ENCODE measurements around the gene RAB22A. TPM values are rescaled to one million over a fixed set of nuclear protein-coding genes. Genes with fewer than 3 reads are reported as not detected.

RAB22A gene
- total and polyA plus RNA-seq, 2 donors (not counting 3 experiments of a cell fraction or from before 2014, with no cell fraction given): 8.6 to 16.3 TPM

DNA sequence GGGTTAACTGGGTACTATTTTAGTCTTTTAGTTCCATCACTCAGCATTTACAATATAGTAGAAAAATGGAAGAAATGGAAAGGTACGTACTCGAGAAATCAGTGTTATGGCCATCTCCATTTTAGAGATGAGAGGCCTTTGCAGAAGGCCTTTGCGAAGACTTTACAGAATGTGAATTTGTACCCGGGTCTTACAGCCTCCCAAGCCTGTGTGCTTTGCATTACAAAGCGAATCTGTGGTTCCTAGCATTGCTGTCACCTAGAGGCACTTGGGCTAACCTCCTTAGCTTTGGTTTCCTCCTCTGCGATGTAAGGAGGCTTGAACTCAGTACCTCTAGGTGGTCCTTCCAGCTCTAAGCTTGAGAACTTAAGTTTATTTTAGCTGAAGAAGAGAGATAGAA lies 90.4 kb downstream of the RAB22A start:
- Histone ChIP-seq H3K4me1 (ENCODE audit: control insufficient read depth, extremely low read depth, insufficient read depth, low read length) (no peaks in the 10 kb centered on the region), H3K79me2 (ENCODE audit: control insufficient read depth, insufficient read depth, low read length) (peaks cover 99% of the 10 kb centered on the region), H3K27me3 (ENCODE audit: control insufficient read depth in 2 of 2, insufficient read depth in 2 of 2, low read length in 2 of 2) (no peaks in the 10 kb centered on the region), H3K9ac (replicated peaks; ENCODE audit: extremely low read depth, insufficient read depth, low read length) (no peak overlapping the region), H4K20me1 (replicated peaks; ENCODE audit: control insufficient read depth, extremely low read depth, insufficient read depth, low read length) (peaks cover 31% of the 10 kb centered on the region), H3K4me3 (replicated peaks in 1 of 3; ENCODE audit: insufficient read depth in 1 of 3, low read depth in 1 of 3, low read length in 3 of 3) (no peak overlapping the region), H2AFZ (ENCODE audit: low read depth, low read length) (no peak overlapping the region), H3K27ac (ENCODE audit: insufficient read depth, low read depth, low read length) (no peak overlapping the region), H3K4me2 (ENCODE audit: insufficient read depth, low read length) (no peak overlapping the region), H3K9me1 (replicated peaks; ENCODE audit: control insufficient read depth, extremely low read depth, insufficient read depth, low read length) (peaks cover 3% of the 10 kb centered on the region), H3K9me3 (replicated peaks; ENCODE audit: control insufficient read depth, insufficient read depth, low read length) (no peaks in the 10 kb centered on the region), H3K36me3 (ENCODE audit: control insufficient read depth in 2 of 2, extremely low read depth in 1 of 2, insufficient read depth in 2 of 2, low read length in 2 of 2) (no peaks in the 10 kb centered on the region)
- intact Hi-C loops (cut with micrococcal nuclease) (loop anchor here (5.0 to 10.0 kb wide), 2 partner anchors 42 to 1005 kb away; partner anchors contain the start of gene RBM38), dilution Hi-C loops (cut with MboI; ENCODE audit: extremely low pct_ligation_motif_present, low sequenced_read_pairs) (no loop called here)
- CTCF ChIA-PET: interaction anchor here (0.9 kb wide), 1 partner anchor 11 kb away, joined by 3 read pairs; no protein-coding TSS in a partner anchor
- DNase-seq (ENCODE audit: low read depth, low spot score) (no peak), FAIRE-seq (no peak)
- BruUV-seq (replicated peaks): no TSS peak
- TF ChIP-seq MAX (IDR thresholded peaks at IDR 0.05; ENCODE audit: insufficient read depth, insufficient read length) (no peak), FOS (IDR thresholded peaks at IDR 0.05; ENCODE audit: borderline replicate concordance, insufficient read depth, low read length) (no peak), POLR2AphosphoS5 (IDR thresholded peaks at IDR 0.05; ENCODE audit: insufficient read depth, low read depth, low read length) (no peak), MYC (IDR thresholded peaks at IDR 0.05; ENCODE audit: low read depth, low read length) (no peak), GATA2 (IDR thresholded peaks at IDR 0.05; ENCODE audit: insufficient read depth, insufficient read length, low read depth, low read length) (no peak), POLR2A (IDR thresholded peaks at IDR 0.05; ENCODE audit: low read depth, low read length) (no peak)
- POLR2A ChIA-PET: no interaction called here

GRCh38 chr20:58401162-58401561 lies 91.6 kb downstream of the RAB22A start:
- H3K4me1 ChIP-seq (ENCODE audit: control insufficient read depth, extremely low read depth, insufficient read depth, low read length): no peaks in the 10 kb centered on the region
- no peak overlapping the region for H3K4me3 ChIP-seq (replicated peaks in 1 of 3; ENCODE audit: insufficient read depth in 1 of 3, low read depth in 1 of 3, low read length in 3 of 3)
- peaks cover 27% of the 10 kb centered on the region for H4K20me1 ChIP-seq (replicated peaks; ENCODE audit: control insufficient read depth, extremely low read depth, insufficient read depth, low read length)
- POLR2A ChIA-PET: no interaction called here
- DNase-seq (ENCODE audit: low read depth, low spot score) (peak; percentile 8), FAIRE-seq (no peak)
- H3K9ac ChIP-seq (replicated peaks; ENCODE audit: extremely low read depth, insufficient read depth, low read length): no peak overlapping the region
- peaks cover 3% of the 10 kb centered on the region for H3K9me1 ChIP-seq (replicated peaks; ENCODE audit: control insufficient read depth, extremely low read depth, insufficient read depth, low read length)
- BruUV-seq (replicated peaks): no TSS peak
- H3K4me2 ChIP-seq (ENCODE audit: insufficient read depth, low read length): no peak overlapping the region
- dilution Hi-C loops (cut with MboI; ENCODE audit: extremely low pct_ligation_motif_present, low sequenced_read_pairs): no loop called here
- CTCF ChIA-PET: no interaction called here
- H3K9me3 ChIP-seq (replicated peaks; ENCODE audit: control insufficient read depth, insufficient read depth, low read length): no peaks in the 10 kb centered on the region
- H3K27me3 ChIP-seq (ENCODE audit: control insufficient read depth in 2 of 2, insufficient read depth in 2 of 2, low read length in 2 of 2): no peaks in the 10 kb centered on the region
- H3K79me2 ChIP-seq (ENCODE audit: control insufficient read depth, insufficient read depth, low read length): peaks cover 97% of the 10 kb centered on the region
- no peaks in the 10 kb centered on the region for H3K36me3 ChIP-seq (ENCODE audit: control insufficient read depth in 2 of 2, extremely low read depth in 1 of 2, insufficient read depth in 2 of 2, low read length in 2 of 2)
- no peak overlapping the region for H3K27ac ChIP-seq (ENCODE audit: insufficient read depth, low read depth, low read length)
- intact Hi-C loops (cut with micrococcal nuclease): loop anchor here (5.0 to 10.0 kb wide), 2 partner anchors 41 to 1006 kb away; partner anchors contain the start of gene RBM38
- TF ChIP-seq FOS (IDR thresholded peaks at IDR 0.05; ENCODE audit: borderline replicate concordance, insufficient read depth, low read length) (no peak), MYC (IDR thresholded peaks at IDR 0.05; ENCODE audit: low read depth, low read length) (no peak), GATA2 (IDR thresholded peaks at IDR 0.05; ENCODE audit: insufficient read depth, insufficient read length, low read depth, low read length) (no peak)
- no peak overlapping the region for H2AFZ ChIP-seq (ENCODE audit: low read depth, low read length)
